HG03095 (cell line): ENCODE data around the gene JPT2.
"Not testable (repeated sequence)": the region's sequence is repeated elsewhere in the genome, so short reads cannot be mapped to it uniquely, and the experiment has no call there.

ENCODE experiments used
- ATAC-seq: cut with Tn5 transposase; IDR thresholded peaks from one replicate; pipeline ENCODE4 v1.9.1; 2021; ENCODE audit warnings: moderate library complexity; ENCODE audit not compliant: unreplicated experiment

Gene JPT2

DNA sequence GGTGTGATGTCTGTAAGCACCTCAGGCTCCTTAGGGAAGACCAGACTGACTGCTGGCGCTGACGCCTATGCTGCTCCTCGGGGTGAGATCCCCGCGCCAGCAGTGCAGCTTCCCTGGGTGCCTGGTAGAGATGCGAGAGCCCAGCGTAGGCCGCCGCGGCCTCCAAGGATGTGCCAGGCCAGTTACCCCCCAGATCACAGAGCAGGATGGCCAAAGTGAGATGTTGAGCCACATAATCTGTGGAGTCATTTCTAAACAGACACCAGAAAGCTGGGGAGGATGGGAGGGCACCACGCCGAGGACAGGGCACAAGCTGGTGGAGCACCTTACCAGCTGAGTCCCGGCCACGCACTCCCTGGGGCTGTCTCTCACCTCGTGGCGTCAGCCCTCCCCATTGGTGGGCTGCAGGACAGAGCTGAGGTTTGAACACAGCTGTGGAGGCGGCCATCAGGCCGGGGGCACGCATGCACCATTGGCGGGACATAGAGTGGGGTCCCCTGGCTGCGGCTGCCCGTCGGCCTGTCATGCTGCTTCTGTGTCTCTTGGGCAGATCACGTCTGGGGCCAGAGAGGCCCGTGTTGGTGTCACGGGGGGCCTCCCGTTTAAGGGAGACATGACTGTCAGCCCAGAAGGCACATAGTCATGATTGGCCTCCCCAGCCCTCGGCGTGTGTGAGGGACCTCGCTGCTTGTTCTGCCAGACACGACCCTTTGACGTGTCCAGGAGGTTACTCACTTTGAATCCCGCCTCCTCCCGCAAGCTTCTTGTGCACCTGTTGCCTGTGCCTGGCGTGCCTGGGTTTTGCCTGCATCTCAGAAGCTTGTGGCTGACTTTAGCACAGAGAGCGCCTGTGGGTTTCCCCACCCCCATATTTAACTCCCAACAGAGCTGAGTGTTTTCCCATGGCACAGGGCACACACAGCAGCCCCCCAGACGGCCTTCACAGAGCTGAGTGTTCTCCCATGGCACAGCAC lies 49.9 kb downstream of the JPT2 start:
- no peak for ATAC-seq

DNA sequence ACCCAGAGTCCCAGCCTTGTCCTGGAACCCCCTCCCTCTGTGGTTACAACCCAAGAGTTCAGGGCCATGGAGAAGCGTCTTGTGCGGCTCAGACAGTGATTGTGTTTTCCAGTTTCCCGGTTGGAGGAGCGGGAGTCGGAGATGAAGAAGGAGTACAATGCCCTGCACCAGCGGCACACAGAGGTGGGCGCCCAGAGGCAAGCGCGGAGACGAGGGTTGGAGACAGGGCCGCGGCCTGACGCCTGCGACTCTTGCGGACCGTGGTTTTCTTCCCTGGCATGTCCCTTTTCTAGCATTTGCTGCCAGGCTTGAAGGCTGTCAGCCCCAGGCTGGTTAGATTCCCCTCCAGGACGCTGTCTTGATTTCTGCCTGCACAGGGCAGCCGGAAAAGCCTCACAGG lies 50.9 kb downstream of the JPT2 start:
- no peak for ATAC-seq

DNA sequence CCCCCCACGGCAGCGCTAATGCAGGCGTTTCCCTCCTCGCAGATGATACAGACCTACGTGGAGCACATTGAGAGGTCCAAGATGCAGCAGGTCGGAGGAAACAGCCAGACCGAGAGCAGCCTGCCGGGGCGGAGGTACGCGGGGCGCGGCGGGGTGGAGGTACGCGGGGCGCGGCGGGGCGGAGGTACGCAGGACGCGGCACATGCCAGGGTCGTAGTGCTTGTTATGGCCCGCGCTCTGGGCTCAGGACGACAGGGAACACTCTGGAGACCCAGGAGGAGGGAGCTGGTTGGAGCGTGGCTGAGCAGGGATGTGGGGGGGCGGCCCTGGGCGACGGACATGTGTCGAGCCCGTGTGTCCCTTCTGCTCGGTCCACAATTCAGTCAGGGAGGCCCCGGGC lies 51.4 kb downstream of the JPT2 start:
- no peak for ATAC-seq

DNA sequence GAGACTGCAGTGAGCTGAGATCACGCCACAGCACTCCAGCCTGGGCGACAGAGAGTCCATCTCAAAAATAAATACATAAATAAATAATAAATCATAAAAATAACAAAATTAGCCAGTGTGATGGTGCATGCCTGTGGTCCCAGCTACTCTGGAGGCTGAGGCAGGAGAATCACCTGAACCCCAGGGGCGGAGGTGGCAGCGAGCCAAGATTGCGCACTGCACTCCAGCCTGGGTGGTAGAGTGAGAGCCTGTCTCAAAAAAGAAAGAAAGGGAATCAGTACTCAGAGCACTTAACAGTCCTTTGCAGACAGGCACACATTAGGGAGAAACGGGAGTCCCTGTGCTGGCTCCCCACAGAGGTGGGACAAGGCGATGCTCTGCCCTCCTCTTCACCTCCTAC lies 53.0 kb downstream of the JPT2 start:
- ATAC-seq: no peak

DNA sequence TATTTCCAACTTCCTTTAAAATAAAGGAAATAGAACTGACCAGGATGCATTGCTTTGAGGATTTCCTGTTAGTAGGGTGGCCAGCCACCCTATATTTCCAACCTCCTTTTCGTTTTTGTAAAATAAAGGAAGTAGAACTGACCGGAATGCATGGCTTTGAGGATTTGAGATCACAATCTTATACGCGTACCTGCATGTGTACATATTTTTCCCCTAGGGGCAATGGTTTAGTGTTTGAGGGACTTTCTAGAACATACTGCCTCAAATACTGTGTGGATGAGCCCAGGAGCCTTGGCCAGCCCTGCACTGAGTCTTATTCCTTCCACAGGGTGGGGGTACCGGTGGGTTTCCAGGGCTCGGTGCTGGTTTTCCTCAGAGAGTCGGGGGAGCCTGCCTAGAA lies 53.5 kb downstream of the JPT2 start:
- no peak for ATAC-seq

DNA sequence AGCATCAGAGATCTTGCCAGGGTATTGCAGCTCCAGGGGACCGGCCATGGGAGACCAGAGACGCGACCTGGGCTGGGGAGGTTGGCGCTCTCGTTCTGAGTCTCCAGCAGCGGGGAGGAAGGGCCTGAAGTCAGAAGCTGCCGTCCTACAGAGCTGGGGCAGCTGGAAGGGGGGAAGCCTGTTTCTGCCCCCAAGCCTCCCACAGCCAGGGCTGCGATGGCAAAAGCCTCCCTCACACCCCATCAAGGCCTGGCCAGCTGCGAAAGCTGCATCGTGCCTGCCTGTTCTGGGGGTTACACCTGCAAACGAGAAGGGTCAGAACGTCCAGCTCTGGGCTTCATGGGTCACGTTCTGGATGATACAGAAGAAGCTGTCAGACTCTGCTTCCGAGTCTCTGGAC lies 54.0 kb downstream of the JPT2 start:
- ATAC-seq: no peak

DNA sequence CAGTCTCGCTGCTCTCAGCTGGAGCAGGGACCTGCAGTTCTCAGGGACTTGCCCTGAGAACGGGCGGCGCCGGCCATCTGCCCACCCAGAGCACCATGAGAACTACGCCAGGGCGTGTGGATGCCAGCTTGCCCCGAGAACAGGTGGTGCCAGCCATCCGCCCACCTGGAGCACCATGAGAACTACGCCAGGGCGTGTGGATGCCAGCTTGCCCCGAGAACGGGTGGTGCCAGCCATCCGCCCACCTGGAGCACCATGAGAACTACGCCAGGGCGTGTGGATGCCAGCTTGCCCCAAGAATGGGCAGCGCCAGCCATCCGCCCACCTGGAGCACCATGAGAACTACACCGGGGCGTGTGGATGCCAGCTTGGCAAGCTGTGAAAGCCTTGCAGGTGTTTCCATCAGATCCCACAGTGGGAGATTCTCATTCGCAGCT lies 54.5 kb downstream of the JPT2 start:
- ATAC-seq: not testable (repeated sequence)

DNA sequence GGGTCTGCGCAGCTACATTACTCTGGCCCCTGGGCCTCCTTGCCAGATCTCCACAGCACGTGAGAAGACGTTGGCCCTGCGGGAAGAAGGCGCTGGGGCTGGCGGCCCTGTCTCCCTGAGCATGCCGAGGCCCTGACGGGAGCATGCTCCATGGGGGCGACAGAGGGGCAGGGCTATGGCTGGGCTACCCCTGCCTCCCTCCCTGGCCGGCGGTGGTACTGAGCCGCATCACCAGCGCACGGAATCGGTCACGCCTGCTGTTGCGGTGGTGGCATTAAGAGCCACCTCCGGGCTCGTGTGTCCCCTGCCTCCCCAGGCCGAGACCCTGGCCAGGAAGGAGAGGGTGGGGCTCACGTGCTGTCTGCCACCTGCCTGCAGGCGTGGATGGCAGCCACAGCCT lies 56.0 kb downstream of the JPT2 start:
- no peak for ATAC-seq

DNA sequence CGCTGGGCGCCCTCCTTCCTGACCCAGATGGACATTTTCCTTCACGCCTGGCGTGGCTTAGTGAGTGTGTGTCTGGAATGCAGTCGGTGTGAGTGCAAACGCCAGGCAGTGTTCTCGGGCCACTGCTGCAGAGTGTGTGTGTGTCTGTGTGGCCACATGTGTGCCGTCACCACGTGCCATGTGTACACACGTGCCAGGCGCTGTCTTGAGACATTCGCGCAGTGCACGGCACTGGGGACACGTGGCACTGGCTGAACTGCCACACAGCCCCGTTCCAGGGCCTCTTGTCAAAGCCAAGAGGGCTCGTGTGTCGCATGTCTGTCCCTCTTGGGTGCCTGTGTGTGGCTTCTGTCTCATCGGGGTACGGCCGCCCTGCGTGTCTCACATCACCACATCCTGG lies 56.7 kb downstream of the JPT2 start:
- no peak for ATAC-seq

DNA sequence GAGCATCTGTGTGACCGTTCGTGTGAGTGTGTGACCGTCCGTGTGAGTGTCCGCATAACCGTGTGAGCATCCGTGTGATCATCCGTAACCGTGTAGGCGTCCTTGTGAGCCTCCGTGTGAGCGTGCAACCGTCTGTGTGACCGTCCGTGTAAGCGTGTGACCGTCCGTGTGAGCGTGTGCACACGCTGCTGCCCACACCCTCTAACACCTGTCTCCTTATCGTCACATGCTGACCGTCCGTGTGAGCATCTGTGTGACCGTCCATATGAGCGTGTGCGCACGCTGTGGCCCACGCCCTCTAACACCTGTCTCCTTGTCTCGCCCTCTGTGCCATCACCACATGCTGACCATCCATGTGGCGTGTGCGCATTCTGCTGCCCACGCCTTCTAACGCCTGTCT lies 62.2 kb downstream of the JPT2 start:
- ATAC-seq: no peak

DNA sequence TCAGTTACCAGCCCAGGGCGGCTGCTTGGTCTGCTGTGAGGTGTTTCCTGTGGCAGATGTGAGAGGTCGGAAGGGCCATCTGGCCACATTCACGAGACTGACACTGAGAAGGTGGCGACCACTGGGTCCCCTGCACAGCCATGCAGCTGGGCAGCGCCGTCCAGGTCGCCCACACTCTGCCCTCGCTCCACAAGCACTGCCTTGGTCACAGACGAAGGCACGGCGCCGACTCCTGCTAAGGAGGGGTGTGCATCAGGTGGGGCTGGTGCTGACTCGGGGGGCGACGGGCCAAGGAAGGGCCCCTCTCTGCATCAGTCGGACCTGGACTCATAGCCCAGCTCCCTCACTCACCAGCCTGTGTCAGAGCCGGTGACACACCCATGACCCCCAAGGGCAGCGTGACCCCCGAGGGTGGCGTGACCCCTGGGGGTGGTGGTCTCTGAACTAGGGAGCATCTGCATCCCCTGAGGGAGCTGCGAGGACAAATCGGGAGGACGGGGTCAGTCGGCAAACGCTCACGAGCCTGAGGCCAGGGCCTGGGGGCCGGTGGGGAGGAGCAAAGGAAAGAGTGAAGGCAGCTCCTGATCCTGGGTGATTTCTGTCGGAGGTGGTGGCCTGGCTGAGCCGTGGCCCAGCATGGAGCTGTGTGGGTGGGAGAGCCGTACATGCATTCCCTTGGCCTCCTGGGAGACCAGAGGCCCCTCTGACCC lies 62.9 kb downstream of the JPT2 start:
- no peak for ATAC-seq

DNA sequence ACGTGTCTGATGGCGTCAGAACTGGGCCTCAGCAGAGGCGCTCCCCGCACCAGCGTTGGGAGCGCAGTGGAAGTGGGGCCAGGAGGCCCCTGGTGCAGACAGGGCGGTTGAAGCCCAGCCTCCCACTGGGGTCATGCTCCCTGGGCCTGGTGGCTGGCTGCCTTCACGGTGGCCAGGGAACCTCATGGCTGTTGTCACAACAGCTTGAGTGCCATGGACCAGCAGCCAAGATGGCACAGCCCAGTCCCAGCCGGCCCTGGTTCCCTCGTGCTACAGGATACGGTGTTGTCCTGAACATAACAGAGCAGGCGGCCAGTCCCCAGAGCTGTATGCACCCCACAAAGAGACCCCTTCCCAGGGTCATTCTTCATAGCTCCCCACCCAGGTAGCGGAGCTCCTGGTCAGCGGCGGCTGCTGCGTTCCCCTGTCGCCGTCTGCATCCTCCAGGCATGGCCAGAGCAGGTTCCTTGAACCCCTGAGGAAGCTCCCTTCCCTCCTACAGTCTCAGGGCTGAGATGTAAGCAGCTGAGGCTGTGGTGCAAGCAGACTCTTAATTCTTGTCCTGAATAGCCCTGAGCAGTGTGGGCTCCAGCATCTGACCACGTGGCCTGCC lies 63.6 kb downstream of the JPT2 start:
- no peak for ATAC-seq

DNA sequence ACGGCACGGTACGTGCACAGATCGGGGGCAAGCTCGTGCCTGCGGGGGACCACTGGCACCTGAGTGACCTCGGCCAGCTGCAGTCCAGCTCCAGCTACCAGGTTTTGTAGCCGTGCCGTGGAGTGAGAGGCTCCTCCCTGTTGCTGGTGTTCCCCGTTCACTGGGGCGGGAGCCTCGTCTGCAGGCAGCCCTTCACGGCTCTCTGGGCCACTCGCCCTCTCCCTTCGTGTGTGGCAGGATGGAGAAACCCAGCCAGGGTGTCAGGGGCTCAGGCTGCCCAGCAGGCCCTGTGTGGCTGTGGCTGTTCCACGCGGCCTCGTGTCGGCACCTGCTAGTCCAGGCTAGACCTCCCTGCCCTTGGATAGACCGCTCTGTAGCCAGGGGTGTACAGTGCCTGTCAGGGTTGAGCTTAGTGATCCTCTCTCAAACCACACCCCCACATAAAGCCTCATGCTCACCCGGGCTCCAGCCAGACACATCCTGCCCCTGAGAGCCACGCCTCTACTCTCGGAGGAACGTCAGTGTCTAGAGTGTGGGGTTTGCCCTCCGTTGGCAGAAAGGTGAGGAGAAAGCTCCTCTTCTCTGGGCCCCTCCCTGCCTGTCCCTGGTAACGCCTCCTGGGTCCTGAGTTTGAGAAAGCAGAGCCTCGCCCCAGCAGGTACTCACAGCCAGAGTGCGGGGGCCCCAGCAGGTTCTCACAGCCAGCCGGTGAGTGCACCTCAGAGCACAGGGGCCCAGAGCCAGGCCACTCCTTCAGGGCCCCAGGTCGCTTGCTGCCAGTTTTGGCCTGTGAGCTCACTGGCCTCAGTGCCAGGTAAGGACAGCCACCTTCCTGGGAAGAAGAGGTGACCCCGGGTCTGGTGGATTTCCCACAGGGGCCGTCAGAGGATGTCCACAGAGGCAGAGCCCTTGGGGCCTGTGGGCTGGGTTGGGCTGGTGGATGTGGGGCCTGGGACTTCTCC lies 65.6 kb downstream of the JPT2 start:
- ATAC-seq: no peak

DNA sequence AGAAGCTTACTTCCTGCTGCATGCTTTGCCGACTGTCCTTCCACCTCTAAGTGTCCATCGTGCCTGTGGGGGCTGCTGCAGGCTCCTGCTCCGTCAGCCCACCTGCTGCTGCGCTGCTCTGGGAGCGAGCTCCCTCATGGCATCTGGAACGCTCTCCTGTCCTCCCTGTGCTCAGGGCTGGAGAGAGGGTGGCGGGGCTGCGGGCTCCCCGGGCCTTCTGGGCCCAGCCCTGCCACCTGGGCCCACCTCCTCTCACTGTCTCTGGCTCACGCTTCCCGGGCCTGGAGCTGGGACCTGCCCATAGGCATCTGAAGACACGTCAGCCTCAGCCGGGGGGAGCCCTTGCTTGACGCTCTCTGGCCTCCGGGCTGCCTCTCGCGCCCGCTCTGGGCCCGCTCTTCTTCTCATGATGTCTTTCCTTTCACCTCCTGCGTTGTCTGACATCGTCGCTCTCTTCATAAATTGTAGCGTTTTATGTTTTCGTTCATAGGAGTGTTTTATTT lies 66.3 kb downstream of the JPT2 start:
- ATAC-seq: no peak

DNA sequence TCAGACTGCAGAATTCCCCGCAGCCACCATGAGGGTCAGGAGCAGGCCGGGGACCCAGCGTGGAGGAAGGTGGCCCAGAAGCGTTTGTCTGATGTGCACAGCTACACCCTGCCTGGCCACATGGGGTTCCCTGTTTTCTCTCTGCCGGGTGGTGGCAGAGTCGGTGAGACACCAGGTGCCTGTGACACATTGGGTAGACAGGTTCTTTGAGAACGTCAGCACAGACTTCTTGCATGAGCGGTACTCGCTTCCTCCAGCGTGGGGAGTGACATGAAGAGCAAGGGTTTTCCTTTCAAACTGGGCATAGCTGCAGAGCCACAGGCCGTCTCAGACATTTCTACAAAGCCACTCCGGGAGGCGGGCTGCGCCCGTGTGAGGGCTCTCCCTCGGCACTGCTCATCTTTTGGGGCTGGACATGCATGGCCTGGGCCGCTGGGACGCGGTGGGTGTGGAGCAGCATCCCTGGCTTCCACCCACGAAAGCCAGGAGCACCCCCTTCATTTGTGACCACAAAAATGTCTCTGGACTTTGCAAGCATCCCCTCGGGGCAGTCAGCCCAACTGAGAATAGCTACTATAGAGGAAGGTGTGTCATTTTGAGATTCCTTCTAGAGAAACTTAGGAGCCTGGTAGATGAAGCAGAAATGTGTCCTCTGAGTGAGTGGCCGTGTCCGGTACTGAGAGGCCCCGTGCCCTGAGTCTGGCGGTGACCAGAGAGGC lies 67.3 kb downstream of the JPT2 start:
- no peak for ATAC-seq

DNA sequence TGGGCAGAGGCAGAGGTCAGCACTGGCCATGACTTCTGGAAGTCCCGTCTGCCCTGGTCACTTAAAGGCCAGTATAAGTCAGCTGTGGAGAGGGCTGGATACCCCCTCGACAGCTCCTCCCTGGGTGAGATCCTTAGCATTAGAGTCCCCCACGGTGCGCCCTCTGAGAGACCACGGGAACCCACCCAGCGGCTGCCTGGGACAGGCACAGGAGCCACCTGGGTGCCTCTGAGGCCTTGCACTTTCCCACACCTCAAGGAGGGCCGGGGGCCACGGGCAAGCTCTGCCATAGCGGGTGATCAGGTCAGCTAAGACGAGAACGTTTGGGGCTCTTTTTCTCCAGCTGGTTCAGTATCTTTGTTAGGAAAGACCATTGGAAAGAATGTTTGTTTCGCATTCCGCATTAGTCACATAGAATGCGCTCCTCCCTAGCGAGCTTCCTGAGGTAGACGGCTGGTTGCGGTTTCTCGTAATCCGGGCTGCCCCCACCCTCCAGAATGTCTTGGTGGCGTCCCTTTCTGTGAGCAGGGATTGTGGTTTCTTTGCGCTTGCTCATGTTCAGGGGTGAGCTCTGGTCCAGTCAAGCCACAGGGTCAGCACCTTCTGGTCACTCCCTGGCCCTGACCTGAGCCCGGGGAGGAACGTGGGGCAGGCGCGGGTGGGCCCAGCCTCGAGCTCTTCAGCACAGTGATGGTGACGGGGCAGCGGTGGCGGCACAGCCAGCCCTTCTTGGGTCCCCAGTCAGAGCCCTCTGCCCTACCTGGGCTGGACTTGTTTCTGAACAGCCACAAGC lies 68.0 kb downstream of the JPT2 start:
- ATAC-seq: no peak

DNA sequence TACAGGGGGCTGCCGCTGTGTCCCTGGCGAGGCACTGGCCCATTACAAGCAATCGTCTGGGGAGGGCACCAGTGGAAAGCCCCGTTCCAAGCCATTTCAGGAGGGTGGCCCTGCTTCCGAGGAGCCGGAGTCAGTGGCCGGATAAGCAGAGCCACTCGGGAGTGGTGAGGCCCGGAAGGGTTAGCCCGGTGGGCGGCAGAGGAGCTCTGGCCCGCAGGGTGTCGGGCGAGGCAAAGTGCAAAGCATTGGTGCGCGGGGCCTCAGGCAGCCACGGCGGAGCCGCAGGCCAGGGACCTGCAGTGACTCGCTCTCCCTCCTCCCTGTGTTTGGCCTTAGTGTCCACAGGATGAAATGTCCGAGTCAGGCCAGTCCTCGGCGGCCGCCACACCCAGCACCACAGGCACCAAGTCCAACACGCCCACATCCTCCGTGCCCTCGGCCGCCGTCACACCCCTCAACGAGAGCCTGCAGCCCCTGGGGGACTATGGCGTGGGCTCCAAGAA lies 68.7 kb downstream of the JPT2 start:
- ATAC-seq: no peak

DNA sequence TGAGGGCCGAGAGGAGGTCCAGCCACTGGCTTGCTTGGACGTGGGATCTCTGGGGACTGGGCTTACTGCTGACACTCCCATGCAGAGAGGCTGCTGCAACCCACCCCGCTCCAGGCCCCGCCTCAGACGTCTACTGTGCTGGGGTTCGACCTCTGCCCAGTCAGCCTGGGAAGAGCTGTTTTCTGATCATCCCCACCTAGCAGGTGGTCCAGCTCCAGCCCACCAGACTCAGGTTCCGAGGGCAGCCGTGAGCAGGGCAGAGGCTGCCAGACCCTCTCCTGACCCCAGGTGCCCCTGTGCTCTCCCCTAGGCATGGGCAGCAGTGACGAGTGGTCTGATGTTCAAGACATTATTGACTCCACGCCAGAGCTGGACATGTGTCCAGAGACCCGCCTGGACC lies 69.9 kb downstream of the JPT2 start:
- ATAC-seq: no peak
